ENCODE results near the gene IGF2BP3. TPM values are rescaled to one million over a fixed set of nuclear protein-coding genes. Genes with fewer than 3 reads are reported as not detected.
"Not testable (repeated sequence)": the region's sequence is repeated elsewhere in the genome, so short reads cannot be mapped to it uniquely, and the experiment has no call there.

IGF2BP3 gene
- polyA plus RNA-seq, 4 donors: 52.3 to 72.2 (median 59.0) TPM

DNA sequence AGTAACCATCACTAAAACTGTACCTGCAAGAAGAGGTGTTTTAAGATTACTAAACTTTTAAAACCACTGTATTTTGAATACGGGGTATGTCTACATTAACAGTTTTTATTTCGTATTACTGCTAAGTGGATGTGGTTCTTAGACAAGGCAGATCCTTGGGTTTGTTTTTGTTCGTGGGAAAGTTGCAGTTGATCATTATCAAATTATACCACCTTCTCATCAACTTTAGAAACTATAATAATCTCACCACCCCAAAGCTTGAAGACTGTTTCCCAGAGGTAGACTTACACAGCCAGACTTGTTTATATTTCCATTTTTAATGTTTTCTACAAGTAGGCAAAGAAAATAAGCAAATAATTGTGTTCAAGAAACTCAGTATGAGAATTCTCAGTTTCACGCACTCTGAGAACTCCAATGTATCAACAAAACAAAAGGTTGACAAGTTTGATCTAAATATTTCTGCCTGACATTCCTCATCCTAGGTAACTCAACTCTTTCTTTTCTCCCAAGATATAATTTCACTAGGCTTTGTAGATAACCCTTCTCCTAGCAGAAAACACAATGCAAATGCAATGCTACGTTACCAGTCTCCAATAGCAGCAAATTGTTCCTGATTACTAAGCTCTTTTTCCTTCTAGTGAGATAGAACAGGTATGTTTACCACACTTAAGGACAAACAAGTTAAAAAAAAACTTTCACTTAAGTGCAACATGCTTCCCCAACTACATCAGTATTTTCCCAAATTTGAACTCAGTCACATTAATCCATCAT is 36.0 kb downstream of the IGF2BP3 start:
- no peak for DNase-seq (ENCODE audit: low read depth in 4 of 4, low spot score in 2 of 4)

DNA sequence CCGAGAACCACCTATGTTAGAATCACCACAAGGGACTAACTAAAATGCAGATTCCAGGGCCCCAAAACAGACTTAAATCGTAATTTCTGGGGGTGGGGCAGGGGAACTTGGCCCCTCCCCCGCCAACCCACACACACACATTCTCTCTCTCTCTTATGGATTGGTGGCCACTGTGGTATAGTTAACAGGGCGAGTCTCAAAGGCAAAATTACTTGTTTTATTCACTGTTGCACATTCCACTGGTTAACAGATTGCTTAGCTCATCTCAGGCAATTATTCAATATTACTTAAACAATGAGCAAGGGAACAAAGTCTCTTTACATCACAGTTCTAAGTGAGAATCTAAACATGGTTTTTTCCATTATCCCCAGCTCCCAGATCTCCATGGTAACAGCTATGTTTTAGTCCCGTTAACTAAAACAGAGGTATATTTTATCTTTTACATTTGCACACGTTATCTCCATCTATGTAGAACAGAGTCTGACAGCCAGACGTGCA is 38.5 kb downstream of the IGF2BP3 start:
- DNase-seq (ENCODE audit: low read depth in 4 of 4, low spot score in 2 of 4): no peak

DNA sequence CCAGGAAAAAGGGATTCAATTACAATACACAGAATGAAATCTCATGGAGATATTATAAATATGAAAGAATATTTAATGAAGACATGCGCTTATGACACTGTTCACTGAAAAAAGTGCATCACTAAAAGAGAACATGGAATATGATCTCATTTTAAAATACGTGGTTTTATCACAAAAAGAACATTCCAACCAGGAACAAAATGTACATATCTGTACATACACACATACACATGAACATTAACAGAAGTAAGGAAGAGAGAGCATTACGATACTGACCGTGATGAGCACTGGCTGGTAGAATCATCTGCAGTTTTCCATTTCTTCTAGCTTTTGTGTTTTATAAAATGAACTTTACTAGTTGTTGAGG is 39.4 kb downstream of the IGF2BP3 start:
- DNase-seq (ENCODE audit: low read depth in 4 of 4, low spot score in 2 of 4): no peak

DNA sequence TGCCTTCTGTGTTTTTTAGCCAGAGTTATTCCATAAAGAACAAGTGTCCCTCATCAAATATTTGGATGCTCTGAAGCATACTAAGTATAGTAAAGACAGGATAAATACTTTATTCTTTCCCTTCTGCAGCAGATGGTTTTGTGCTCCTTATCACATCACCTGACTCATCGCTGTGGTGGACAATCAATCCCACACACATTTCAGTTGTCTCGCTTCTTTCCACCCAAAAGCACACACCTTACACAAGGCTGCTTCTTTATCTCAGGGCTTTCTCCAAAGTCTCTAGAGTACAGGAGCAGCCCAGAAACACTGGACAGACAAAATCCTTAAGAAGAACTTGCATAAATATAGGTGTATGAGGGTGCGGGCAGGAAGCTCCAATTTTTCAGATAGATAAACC is 43.4 kb downstream of the IGF2BP3 start:
- no peak for DNase-seq (ENCODE audit: low read depth in 4 of 4, low spot score in 2 of 4)

DNA sequence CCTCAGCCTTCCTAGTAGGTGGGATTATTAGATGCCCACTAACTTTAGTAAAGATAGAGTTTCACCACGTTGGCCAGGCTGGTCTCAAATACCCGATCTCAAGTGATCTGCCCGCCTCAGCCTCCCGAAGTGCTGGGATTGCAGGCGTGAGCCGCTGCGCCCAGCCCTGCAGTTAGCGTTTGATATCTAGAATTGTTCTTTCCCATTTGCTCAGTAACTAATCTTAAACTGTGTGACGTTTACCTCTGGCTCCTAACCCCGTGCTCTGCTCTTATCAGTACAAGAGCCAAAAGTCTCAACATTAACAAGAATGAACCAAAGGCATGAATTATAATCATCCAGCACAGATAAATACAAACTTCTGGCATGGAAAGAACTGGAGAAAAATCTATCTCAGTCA is 47.4 kb downstream of the IGF2BP3 start:
- DNase-seq (ENCODE audit: low read depth in 4 of 4, low spot score in 2 of 4): no peak

DNA sequence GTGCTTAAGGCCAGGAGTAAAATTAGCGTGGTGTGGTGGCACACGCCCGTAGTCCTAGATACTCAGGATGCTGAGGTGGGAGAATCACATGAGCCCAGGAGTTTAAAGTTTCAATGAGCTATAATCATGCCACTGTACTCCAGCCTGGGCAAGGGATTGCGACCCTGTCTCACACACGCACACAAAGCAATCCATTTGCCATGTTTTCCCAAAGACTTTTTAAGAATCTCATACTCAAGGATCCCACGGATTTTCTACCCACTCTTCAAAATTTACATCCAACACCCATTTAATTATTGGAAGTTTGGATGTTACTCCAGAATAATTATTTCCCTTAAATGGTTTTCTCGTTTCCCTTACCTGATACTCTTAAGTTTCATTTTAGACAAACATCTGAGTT is 47.9 kb downstream of the IGF2BP3 start:
- no peak for DNase-seq (ENCODE audit: low read depth in 4 of 4, low spot score in 2 of 4)

DNA sequence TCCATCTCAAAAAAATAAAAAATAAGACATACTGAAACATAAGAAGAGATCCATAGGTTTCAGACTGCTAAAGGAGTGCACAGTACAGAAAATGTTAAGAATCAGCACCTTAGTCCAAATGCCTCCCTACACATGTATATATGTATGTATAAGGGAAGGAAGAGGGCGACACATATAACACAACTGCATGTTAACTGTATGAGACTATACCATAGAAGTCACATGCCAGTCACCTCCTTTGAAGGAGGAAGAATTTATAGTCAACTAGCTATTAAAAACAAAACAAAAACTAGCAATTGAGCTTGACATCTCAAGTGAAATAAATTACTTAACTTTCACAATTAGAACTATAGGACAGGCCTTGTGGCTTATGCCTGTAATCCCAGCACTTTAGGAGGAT is 50.4 kb downstream of the IGF2BP3 start:
- no peak for DNase-seq (ENCODE audit: low read depth in 4 of 4, low spot score in 2 of 4)

DNA sequence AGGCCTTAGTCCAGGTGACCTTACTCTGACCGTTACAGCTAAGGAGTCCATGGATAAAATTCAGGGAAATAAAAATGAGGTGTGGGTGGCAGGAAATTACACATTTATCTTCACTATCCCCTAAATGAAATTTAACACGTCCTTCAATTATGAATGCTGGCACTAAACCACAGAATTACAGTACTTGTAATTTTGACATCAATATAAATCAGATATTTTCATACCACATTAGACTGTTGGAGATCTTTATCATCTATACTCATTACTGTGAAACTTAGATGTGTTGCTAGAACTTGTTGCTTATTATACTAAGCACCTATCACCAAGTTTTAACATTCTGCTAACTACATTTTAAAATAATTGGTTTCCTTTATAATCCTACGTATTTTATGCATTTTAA is 51.1 kb downstream of the IGF2BP3 start:
- no peak for DNase-seq (ENCODE audit: low read depth in 4 of 4, low spot score in 2 of 4)

DNA sequence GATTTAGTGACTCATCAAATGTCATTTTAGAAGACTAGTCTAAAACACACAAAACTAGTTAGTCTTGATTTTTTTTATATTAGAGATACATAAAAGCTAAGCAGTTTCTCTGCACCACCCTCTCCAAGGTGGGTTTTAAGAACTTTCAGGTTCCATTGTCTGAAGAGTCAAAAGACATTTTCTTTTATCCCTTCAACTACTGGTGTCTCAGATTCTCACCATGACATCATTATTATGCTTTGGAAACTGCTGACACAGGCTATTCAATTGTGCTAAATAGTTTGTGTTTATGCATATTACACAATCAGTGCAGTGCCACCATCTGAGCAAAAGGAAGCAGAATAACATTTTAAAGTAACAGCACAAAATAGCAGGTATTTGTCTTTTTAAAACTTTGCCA is 52.2 kb downstream of the IGF2BP3 start:
- no peak for DNase-seq (ENCODE audit: low read depth in 4 of 4, low spot score in 2 of 4)

DNA sequence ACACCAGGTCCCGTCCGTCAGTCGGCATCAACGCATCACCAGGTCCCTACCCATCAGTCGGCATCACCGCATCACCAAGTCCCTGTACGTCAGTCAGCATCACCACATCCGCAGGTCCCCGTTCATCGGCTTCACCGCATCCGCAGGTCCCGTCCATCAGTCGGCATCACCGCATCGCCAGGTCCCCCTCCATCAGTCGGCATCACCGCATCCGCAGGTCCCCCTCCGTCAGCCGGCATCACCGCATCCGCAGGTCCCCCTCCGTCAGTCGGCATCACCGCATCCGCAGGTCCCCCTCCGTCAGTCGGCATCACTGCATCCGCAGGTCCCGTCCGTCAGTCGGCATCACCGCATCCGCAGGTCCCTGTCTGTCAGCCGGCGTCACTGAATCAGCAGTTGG is 55.1 kb downstream of the IGF2BP3 start:
- no peak for DNase-seq (ENCODE audit: low read depth in 4 of 4, low spot score in 2 of 4)

DNA sequence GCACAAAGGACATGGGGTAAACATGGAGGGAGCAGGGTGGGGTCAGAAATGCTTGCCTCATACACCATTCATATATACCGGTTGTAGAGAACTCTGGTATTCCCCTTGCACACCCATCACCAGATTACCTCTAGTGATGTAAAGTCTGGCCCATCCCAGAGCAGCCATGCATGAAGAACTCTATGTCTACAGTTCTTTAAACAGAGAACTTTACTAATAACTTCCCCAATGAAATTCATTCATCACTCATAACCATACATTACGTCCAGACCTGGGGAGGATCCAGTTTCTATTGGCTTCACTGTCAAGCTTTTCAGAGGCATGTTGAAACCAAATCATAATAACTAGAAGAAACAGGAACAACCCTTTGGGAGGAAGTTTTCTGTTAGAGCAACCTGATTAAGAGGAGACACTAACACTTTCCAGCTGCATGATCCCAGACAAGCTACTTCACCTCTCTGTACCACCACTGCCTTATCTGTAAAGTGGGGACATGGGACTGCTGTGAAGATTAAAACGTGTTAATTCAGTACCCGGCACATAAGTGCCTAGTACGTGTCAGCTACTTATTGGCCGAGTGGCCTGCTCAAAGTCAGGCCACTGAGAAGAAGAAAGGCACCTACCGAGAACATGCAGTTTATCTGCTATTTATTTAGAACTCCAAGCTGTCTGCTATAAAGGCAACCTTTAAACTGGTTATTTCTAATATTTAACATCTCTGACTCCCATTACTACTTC is 59.7 kb downstream of the IGF2BP3 start:
- DNase-seq (ENCODE audit: low read depth in 4 of 4, low spot score in 2 of 4): no peak

DNA sequence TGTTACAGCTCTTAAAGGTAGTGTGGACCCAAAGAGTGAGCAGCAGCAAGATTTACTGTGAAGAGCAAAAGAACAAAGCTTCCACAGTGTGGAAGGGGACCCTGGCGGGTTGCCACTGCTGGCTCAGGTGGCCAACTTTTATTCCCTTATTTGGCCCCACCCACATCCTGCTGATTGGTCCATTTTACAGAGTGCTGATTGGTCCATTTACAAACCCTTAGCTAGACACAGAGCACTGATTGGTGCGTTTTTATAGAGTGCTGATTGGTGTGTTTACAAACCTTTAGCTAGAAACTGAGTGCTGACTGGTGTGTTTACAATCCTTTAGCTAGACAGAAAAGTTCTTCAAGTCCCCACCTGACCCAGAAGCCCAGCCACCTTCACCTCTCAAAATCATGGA is 63.7 kb downstream of the IGF2BP3 start:
- not testable (repeated sequence) for DNase-seq (ENCODE audit: low read depth in 4 of 4, low spot score in 2 of 4)

DNA sequence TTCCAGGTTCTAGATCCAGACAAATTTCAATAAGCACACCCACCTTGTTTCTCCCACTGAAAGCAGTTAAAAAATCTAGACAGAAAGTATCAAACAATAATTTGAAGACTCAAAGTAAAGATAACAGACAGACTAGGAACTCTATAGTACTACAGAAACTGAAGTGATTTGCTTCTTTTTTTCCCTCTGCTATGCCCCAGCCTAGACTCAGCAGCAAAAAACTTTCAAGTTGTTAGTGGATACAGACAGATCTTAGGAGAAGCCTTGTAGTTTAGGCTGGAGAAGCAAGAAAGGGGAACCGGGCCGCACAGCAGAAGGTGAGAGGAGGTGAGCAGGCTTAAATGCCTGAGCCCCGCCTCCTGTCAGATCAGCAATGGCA is 65.1 kb downstream of the IGF2BP3 start:
- DNase-seq (ENCODE audit: low read depth in 4 of 4, low spot score in 2 of 4): no peak

DNA sequence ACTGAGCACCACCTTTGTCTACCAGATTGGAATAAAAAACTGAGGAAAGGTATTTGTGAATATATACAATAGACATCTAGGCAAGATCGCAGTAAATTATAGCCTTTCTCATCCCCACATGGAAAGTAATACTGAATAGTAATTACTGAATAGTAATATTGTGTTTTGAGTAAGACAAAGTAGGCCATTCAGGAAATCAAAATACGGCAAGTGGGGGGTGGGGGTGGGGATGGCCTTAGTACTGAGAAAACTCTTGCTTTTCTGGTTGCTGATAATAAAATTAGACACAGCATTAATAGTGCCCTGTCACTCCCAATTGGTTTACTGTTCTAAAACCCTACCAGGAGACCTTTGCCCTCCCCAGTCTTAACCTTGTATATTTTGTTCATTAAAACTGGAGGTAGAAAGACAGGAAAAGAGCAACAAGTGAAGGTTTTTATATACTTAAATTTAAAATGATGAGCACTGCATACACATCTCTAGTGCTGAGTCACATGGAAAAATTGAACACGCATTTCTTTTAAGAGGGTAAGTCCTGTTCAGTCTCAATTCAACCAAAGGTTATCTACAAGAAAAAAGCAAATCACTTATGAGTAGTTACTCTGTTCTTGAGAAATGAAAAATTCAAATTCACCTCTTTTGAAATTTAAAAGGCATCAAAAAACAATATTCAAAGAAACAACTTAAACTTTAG is 65.6 kb downstream of the IGF2BP3 start:
- no peak for DNase-seq (ENCODE audit: low read depth in 4 of 4, low spot score in 2 of 4)

DNA sequence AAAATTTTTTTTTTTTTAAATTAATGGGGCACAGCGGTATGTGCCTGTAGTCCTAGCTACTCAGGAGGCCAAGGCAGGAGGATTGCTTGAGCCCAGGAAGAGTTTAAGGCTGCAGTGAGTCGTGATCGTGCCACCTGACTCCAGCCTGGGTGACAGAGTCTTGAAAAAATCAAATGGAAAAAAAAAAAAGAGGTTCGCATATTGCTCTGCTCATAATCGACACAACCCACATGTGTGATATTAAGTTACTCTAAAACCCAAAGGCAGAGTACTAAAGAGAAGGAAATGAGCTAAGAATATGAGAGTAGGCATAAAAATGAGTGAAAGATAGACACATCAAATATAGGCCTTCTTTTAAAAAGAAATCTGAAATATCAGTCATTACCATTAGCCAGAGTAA is 66.3 kb downstream of the IGF2BP3 start:
- DNase-seq (ENCODE audit: low read depth in 4 of 4, low spot score in 2 of 4): no peak

DNA sequence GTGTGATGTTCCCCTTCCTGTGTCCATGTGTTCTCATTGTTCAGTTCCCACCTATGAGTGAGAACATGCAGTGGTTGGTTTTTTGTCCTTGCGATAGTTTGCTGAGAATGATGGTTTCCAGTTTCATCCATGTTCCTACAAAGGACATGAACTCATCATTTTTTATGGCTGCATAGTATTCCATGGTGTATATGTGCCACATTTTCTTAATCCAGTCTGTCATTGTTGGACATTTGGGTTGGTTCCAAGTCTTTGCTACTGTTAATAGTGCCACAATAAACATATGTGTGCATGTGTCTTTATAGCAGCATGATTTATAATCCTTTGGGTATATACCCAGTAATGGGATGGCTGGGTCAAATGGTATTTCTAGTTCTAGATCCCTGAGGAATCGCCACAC is 72.2 kb downstream of the IGF2BP3 start:
- DNase-seq (ENCODE audit: low read depth in 4 of 4, low spot score in 2 of 4): not testable (repeated sequence)

DNA sequence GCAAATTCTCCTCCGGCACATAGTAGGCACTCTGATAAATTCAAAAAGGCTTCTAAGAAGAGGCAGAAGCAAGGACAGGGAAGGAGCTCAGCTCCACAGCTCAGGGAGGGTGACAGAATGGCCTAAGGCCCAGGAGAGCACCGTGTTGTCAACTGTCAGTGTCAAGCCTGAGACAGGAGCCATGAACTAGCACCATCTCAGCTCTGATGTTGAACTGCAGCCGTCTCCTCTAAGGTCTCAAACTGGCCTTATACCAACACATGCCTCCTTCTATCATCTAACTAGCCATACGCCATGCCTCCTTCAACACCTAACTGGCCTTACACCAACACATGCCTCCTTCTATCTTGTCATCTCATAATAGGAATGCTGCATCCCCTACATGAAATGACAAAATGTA is 73.0 kb downstream of the IGF2BP3 start:
- DNase-seq (ENCODE audit: low read depth in 4 of 4, low spot score in 2 of 4): no peak

DNA sequence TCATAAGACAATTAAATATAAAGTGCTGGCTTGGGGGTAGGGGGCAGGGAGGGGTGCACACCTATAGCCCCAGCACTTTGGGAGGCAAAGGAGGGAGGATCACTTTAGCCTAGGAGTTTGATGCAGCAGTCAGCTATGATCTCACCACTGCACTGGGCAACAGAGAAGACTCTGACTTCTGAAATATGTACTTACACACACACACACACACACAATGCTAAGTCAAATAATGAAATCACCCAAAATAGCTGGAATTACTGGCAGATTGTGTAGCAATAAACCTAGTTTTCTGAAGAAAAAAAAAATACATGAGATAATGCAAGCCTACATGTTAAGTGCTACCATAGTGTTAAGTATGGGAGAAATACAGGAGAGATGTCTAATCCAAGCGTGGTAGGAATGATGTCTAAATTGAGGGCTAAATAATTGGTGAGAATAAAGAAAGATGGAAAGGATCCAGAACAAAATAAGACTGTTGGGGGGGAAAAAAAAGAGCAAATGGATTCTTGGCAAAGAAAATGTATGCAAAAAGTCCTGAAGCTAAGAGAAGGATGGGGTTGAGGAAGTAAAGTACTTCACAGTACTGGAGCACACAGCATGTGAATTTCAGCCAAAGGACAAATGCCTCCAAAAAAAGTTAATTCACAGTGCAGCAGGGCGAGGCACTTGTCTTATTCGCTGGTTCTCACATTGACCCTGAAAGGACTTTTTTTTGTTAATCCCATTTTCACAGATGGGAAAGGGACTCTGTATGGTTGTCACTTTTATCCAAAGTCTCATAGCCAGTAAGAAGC is 73.9 kb downstream of the IGF2BP3 start:
- no peak for DNase-seq (ENCODE audit: low read depth in 4 of 4, low spot score in 2 of 4)

DNA sequence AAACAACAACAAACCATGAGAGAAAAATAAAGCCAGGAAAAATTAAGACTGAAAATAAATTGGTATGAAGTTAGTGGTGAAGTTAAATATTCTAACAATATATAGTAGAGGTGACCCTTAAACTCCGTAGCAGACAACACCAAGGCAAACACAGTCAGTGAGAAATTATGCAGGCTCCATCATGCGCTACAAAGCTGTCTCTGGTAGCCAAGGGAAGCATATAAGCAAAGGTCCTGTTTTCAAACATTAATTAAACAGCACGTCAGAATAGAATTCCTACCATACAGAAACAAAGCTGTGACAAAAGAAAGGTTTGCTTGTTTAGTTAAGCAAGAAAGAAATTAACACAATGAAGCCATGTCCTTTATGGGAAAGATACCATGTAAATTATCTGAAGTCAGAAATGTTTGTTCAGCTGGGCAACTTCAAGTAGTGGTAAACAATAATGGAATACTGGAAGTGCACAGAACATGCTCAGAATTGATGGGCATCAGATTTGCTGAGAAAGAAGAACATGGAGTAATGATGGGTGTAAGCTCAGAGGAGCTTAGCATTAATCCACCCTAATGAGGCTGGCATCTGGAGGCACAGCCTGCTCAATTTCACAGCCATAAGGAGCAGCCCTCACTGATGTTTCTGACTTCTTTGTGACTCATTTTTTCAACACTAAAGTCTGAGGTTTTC is 75.7 kb downstream of the IGF2BP3 start:
- no peak for DNase-seq (ENCODE audit: low read depth in 4 of 4, low spot score in 2 of 4)

DNA sequence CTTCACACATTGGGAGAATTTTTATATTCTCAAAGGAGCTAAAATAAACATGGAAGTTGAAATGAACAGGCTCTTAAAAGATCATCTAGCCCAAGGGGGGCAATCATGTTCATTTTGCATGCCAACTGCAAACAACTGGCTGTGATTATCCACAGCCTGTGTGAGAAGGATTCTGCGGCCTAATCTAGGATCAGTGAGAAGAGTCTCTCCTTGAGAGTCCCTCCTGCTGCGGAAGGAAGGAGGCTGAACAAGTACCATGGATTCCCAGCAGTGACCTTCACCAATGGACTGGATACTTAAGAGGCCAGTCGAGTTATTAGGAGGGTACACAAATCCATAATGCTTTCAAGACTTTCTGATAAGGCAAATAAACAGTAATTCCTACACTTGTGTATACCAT is 76.7 kb downstream of the IGF2BP3 start:
- DNase-seq (ENCODE audit: low read depth in 4 of 4, low spot score in 2 of 4): no peak
